Loucy (cell line): ENCODE results near the gene FCGR3A.

ENCODE experiments used
- H2AFZ ChIP-seq: fragments of 200-600 bp; sonication (generic); 2 replicates; pipeline ENCODE4 v1.6.0; 2016; ENCODE audit warnings: antibody characterized with exemption, mild to moderate bottlenecking, low read length, moderate library complexity
- H3F3A ChIP-seq: fragments of 200-600 bp; 2 replicates; pipeline ENCODE4 v1.6.0; 2016; ENCODE audit warnings: antibody characterized with exemption, low read depth, mild to moderate bottlenecking
- H3K27me3 ChIP-seq: fragments of 200-600 bp; sonication (generic); 2 replicates; pipeline ENCODE4 v1.6.1; 2014; ENCODE audit warnings: low read length, mild to moderate bottlenecking; ENCODE audit not compliant: insufficient read depth, poor library complexity, severe bottlenecking
- H3K36me3 ChIP-seq: fragments of 200-600 bp; sonication (generic); 2 replicates; pipeline ENCODE4 v1.6.1; 2016; ENCODE audit warnings: low read length; ENCODE audit not compliant: insufficient read depth
- H3K4me1 ChIP-seq: fragments of 200-600 bp; sonication (generic); 2 replicates; pipeline ENCODE4 v1.5.1; 2014; ENCODE audit warnings: low read length, mild to moderate bottlenecking; ENCODE audit not compliant: insufficient read depth, poor library complexity, severe bottlenecking
- H3K4me2 ChIP-seq: fragments of 200-600 bp; sonication (generic); 2 replicates; pipeline ENCODE4 v1.6.0; 2014; ENCODE audit warnings: antibody characterized with exemption, low read length, low read depth, mild to moderate bottlenecking; ENCODE audit not compliant: poor library complexity, severe bottlenecking
- H3K4me3 ChIP-seq: fragments of 200-600 bp; sonication (generic); 2 replicates; pipeline ENCODE4 v1.5.1; 2014; ENCODE audit warnings: low read length, mild to moderate bottlenecking, mixed read lengths; ENCODE audit not compliant: poor library complexity, severe bottlenecking
- H3K79me2 ChIP-seq: fragments of 200-600 bp; sonication (generic); 2 replicates; pipeline ENCODE4 v1.6.1; 2014; ENCODE audit warnings: low read length; ENCODE audit not compliant: insufficient read depth
- H3K9ac ChIP-seq: fragments of 200-600 bp; sonication (generic); 2 replicates; pipeline ENCODE4 v1.6.0; 2014; ENCODE audit warnings: mild to moderate bottlenecking, low read depth, low read length, moderate library complexity; ENCODE audit not compliant: poor library complexity, severe bottlenecking
- H3K9me2 ChIP-seq: fragments of 200-600 bp; sonication (generic); replicated peaks from 2 replicates; pipeline ENCODE4 v1.6.1; 2016; ENCODE audit warnings: low read depth, low read length, mixed read lengths
- H3K9me3 ChIP-seq: fragments of 200-600 bp; sonication (generic); 2 replicates; pipeline ENCODE4 v1.6.1; 2014; ENCODE audit warnings: mild to moderate bottlenecking, antibody characterized with exemption, low read length, low read depth; ENCODE audit not compliant: insufficient read depth
- H4K20me1 ChIP-seq: fragments of 200-600 bp; sonication (generic); 2 replicates; pipeline ENCODE4 v1.6.0; 2014; ENCODE audit warnings: antibody characterized with exemption, low read length, mild to moderate bottlenecking; ENCODE audit not compliant: insufficient read depth, poor library complexity, severe bottlenecking
- EZH2phosphoT487 ChIP-seq: fragments of 200-600 bp; IDR thresholded peaks from 2 replicates; pipeline ENCODE4 v1.6.1; 2018; ENCODE audit warnings: antibody characterized with exemption, mild to moderate bottlenecking, moderate library complexity, borderline replicate concordance
- TF ChIP-seq, protein P1 (sequence below): fragments of 200-600 bp; sonication (generic); conservative IDR thresholded peaks from 2 replicates; pipeline ENCODE4 v1.5.1; 2014; ENCODE audit warnings: mild to moderate bottlenecking, antibody characterized with exemption, low read length

The FCGR3A gene

DNA sequence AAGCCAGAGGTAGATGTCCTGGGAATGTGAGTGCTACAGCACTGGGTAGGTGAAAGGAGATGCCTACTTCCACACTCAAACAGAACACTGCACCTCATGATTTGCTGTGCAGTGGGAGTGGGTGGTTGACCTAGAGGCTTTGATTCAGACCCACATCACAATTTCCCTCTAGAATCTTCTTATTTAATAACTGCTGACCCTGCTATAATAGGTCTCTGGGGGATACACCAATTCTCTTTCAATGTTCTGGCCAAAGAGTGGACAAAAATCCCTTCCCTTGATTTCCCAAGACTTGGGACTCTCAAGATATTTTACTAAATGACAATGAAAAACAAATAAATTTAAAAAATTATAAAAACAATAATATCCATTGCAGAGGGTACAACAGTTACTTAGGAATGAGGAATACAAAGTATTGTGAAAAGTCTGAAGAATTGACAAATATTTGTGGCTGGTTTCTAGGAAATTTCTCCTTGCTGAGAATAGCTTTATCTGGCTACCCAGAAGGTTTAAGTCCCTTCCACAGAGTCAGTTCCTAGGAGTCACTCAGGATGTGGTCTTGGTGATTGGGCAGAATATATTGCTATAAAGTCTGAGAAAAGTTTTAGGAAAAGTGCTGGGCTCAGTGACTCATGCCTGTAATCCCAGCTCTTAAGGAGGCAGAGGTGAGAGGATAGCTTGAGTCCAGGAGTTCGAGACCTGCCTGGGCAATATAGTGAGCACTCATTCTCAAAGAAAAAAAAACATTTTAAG lies 46.8 kb downstream of the FCGR3A start:
- TF ChIP-seq EZH2phosphoT487: no peak
- TF ChIP-seq, protein P1, sequence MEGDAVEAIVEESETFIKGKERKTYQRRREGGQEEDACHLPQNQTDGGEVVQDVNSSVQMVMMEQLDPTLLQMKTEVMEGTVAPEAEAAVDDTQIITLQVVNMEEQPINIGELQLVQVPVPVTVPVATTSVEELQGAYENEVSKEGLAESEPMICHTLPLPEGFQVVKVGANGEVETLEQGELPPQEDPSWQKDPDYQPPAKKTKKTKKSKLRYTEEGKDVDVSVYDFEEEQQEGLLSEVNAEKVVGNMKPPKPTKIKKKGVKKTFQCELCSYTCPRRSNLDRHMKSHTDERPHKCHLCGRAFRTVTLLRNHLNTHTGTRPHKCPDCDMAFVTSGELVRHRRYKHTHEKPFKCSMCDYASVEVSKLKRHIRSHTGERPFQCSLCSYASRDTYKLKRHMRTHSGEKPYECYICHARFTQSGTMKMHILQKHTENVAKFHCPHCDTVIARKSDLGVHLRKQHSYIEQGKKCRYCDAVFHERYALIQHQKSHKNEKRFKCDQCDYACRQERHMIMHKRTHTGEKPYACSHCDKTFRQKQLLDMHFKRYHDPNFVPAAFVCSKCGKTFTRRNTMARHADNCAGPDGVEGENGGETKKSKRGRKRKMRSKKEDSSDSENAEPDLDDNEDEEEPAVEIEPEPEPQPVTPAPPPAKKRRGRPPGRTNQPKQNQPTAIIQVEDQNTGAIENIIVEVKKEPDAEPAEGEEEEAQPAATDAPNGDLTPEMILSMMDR: no peak
- Histone ChIP-seq H3K36me3 (no peaks in the 10 kb centered on the region), H3K9me2 (no peaks in the 10 kb centered on the region), H4K20me1 (no peaks in the 10 kb centered on the region), H2AFZ (no peak overlapping the region), H3K4me3 (no peak overlapping the region), H3K9ac (no peak overlapping the region), H3K27me3 (no peaks in the 10 kb centered on the region), H3K4me1 (peaks cover 8% of the 10 kb centered on the region), H3K9me3 (no peaks in the 10 kb centered on the region), H3F3A (no peaks in the 10 kb centered on the region), H3K79me2 (no peaks in the 10 kb centered on the region), H3K4me2 (no peak overlapping the region)

- Histone ChIP-seq H3K36me3 (no peaks in the 10 kb centered on the region), H3K4me1 (peaks cover 8% of the 10 kb centered on the region), H3K9me2 (no peaks in the 10 kb centered on the region), H4K20me1 (no peaks in the 10 kb centered on the region), H3K4me3 (no peak overlapping the region), H3K4me2 (no peak overlapping the region), H2AFZ (no peak overlapping the region), H3K79me2 (no peaks in the 10 kb centered on the region), H3K9ac (no peak overlapping the region), H3F3A (no peaks in the 10 kb centered on the region), H3K9me3 (no peaks in the 10 kb centered on the region), H3K27me3 (no peaks in the 10 kb centered on the region)
- no peak for TF ChIP-seq EZH2phosphoT487
- TF ChIP-seq, protein P1: no peak
Measured at GRCh38 chr1:161502181-161502580, 47.4 kb downstream of the FCGR3A start.

DNA sequence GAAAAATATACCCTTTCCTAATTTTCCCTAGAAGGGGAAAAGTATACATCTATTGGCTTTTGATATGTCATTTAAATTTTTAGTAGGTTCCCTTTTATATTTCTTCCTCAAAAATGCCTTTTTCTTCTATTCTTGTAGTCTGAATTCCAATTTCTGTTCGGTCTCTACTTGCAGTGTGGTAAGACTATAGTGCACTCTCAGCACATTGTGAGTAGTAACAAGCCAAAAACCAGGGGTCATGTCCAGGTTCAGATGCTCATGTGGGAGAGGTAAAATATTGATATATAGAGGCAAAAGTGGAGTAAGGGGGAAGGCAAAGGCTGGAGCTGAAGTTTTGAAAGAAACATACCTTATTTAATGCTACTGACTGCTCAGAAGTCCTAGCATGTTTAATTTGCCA lies 48.4 kb downstream of the FCGR3A start:
- H3K4me3 ChIP-seq: no peak overlapping the region
- H3K9me2 ChIP-seq: no peaks in the 10 kb centered on the region
- H3K9me3 ChIP-seq: no peaks in the 10 kb centered on the region
- no peak overlapping the region for H3K4me2 ChIP-seq
- no peaks in the 10 kb centered on the region for H3K36me3 ChIP-seq
- peaks cover 8% of the 10 kb centered on the region for H3K4me1 ChIP-seq
- no peaks in the 10 kb centered on the region for H3F3A ChIP-seq
- TF ChIP-seq, protein P1: no peak
- no peak for TF ChIP-seq EZH2phosphoT487
- H3K9ac ChIP-seq: no peak overlapping the region
- no peaks in the 10 kb centered on the region for H3K79me2 ChIP-seq
- H3K27me3 ChIP-seq: no peaks in the 10 kb centered on the region
- no peak overlapping the region for H2AFZ ChIP-seq
- no peaks in the 10 kb centered on the region for H4K20me1 ChIP-seq
